GM18909 (cell line): Measurements from ENCODE around the gene TXLNB.
A peak's percentile ranks its signal among the peaks of the same experiment; 100 is the strongest.
"Not testable (repeated sequence)": the region's sequence is repeated elsewhere in the genome, so short reads cannot be mapped to it uniquely, and the experiment has no call there.

Source experiments
- ATAC-seq: cut with Tn5 transposase; IDR thresholded peaks from one replicate; pipeline ENCODE4 v1.9.1; 2021; ENCODE audit warnings: mild to moderate bottlenecking; ENCODE audit not compliant: unreplicated experiment, poor library complexity

TXLNB gene

GRCh38 chr6:139313229-139313628, 21.4 kb upstream of the TXLNB start:
- no peak for ATAC-seq

GRCh38 chr6:139311831-139312230, 20.0 kb upstream of the TXLNB start:
- no peak for ATAC-seq

GRCh38 chr6:139308936-139309603, 17.3 kb upstream of the TXLNB start:
- no peak for ATAC-seq

GRCh38 chr6:139308286-139308916, 16.6 kb upstream of the TXLNB start:
- ATAC-seq: peak; percentile 62

GRCh38 chr6:139306291-139306981, 14.6 kb upstream of the TXLNB start:
- ATAC-seq: no peak

GRCh38 chr6:139303185-139303584, 11.4 kb upstream of the TXLNB start:
- ATAC-seq: no peak

GRCh38 chr6:139297921-139298320, 6.1 kb upstream of the TXLNB start:
- no peak for ATAC-seq

GRCh38 chr6:139296927-139297326, 5.1 kb upstream of the TXLNB start:
- ATAC-seq: no peak

- ATAC-seq: no peak
These were observed 4.1 kb upstream of the TXLNB start for GRCh38 chr6:139295901-139296300.

- ATAC-seq: no peak
These were observed 2.3 kb upstream of the TXLNB start for GRCh38 chr6:139294090-139294489.

- ATAC-seq: not testable (repeated sequence)
These were observed 1.4 kb upstream of the TXLNB start for GRCh38 chr6:139293230-139293629.

- peak; percentile 83 for ATAC-seq
These were observed 949 bp downstream of the TXLNB start for GRCh38 chr6:139290787-139291311.

- ATAC-seq: no peak
These were observed 2.6 kb downstream of the TXLNB start for GRCh38 chr6:139289233-139289632.

- ATAC-seq: no peak
These were observed 3.2 kb downstream of the TXLNB start for GRCh38 chr6:139288496-139289040.

GRCh38 chr6:139287868-139288267, 3.9 kb downstream of the TXLNB start:
- ATAC-seq: no peak

GRCh38 chr6:139286438-139286837, 5.4 kb downstream of the TXLNB start:
- not testable (repeated sequence) for ATAC-seq

GRCh38 chr6:139285590-139285989, 6.2 kb downstream of the TXLNB start:
- no peak for ATAC-seq

GRCh38 chr6:139284789-139285188, 7.0 kb downstream of the TXLNB start:
- no peak for ATAC-seq

GRCh38 chr6:139282684-139283083, 9.1 kb downstream of the TXLNB start:
- no peak for ATAC-seq

GRCh38 chr6:139278190-139278589, 13.6 kb downstream of the TXLNB start:
- ATAC-seq: no peak

GRCh38 chr6:139277587-139277986, 14.2 kb downstream of the TXLNB start:
- ATAC-seq: no peak
